GM12874 (cell line): ENCODE results near the gene MOB3B.

Experiments
- CTCF ChIP-seq: IDR thresholded peaks from 2 replicates; pipeline ENCODE4 v1.5.1; 2011; ENCODE audit warnings: low read depth, mild to moderate bottlenecking, control low read depth, low read length, moderate library complexity; ENCODE audit not compliant: insufficient read depth

Gene MOB3B

DNA sequence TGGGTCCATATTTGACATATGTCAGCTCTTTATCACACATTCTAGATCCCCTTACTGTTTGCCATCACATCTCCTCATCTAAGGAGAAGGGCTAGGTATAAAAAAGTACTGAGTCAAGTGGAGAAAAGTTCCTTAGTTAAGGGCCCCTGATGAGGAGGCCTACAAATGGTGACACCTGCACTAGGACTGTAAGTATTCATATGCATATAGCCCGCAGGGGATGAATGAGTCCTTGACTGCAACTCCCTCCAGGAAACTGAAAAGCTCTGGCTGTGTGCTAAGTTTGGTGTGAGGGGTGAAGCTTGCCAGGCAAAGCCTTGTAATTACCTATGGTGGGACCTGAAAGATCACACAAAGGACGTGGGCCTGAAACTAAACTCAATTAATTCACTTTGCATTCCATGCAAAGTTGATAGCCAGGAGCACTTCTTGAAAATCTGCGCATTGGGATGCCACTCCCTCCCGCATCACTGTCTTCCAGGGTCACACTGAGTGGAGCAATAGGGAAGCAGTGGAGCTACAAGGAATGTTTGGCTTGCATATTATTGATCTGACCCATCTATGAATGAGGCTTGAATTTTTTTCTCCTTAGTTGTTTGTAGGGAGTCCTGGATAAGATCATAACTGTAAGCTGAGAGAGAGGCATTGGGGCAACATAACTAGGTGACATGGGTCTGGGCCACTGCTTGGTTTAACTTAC, 220.8 kb downstream of the MOB3B start:
- TF ChIP-seq CTCF: no peak

DNA sequence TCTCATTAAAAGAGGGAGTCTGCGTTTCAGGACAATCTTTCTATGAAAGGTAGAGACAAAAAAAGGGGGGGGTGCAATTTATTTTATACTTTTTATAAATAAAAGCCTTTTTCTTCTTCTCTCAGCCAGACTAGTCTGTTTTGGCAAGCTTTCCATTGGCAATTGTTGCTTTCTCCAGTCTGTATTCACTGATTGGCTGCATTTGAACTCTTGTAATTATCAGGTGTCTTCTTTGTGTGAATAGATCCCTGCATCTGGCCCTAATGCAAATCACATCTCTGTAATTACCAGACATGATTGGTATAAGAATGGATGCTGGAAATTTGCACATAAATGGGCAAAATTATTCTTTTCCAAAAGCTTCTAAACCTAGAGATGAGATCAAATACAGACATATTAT, 225.1 kb downstream of the MOB3B start:
- no peak for TF ChIP-seq CTCF

DNA sequence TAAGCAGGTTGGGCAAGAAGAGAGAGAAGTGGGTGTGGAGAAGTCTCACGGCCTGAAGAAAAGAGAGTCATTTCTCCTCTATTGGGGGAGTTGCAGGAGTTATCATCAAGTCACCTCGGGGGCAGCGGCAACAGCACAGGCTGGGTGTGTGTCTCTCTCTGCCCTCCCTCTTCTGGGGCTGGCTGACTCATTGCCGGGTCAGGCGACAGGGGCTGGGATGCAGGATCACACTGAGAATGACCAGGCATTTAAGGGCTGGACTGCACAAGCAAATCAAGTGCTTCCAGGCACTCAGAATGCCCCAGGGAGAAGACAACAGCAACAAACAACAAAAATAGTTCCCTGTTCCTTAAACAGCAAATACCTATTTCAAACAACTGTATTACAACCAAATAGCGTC, 226.4 kb downstream of the MOB3B start:
- no peak for TF ChIP-seq CTCF

DNA sequence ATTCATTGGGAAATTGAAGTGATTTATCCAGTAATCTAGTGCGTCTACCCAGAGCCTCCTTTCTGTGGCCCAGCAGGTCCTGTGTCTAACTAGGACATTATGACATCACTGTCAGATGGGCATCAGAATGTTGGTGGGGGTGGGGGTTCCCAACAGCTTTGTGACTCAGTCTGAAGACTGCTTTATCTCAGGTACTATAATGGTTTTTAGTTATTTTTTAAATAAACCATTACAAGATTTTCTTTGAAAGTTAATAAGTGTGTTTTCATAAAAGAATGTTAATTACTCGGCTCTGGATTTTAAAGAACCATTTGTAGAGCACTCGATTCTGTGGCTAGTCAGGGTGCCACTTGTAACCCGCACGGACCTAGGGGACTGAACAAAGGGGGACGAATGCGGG, 232.6 kb downstream of the MOB3B start, which contains the start of gene EQTN:
Gene EQTN (minus strand): TSS at position 101 of the 400 bp plus-strand sequence. CDS start 95 bp downstream, at position 6.
- TF ChIP-seq CTCF: no peak

DNA sequence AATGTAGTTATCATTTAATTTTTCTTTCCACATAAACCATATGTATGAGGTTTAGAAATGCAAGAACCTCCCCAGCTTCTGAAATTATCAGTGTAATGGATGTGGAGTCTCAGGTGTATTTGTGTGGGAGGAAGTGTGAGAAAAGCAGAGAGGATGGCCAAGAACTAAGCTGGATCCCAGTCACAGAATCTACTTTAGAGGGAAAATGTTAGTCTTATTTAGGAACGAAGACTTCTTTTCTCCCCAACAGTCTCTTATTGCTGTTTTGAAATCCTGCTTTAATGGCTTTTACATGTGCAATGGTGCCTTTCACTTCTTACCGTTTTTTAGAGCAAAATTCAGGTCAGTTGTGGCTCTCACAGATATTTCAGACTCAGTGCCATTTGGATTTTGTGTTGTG, 235.6 kb downstream of the MOB3B start:
- TF ChIP-seq CTCF: no peak

GRCh38 chr9:27292659-27293405, 236.8 kb downstream of the MOB3B start:
- TF ChIP-seq CTCF: no peak

DNA sequence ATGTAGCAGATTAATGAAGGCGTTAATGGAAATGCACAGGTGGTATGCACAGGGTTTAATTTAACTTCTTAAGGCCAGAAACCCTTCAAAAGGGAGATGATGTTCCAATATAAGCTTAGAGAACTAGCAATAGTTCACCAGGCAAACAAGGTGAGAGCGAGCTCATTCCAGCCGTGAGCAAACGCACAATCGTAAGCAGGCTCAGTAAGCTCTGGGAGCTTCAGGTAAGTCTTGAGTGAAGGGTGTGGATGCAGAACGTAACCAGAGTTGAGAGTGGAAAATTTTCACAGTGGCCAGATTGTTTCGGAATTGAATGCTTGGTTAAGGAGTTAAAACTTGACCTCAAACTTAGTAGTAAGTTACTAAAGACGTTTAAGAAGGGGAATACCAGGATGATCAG, 238.3 kb downstream of the MOB3B start:
- TF ChIP-seq CTCF: no peak
